ENCODE results near the gene ELAVL1. TPM values are rescaled to one million over a fixed set of nuclear protein-coding genes. Genes with fewer than 3 reads are reported as not detected.

Gene ELAVL1
- total RNA-seq, 2 experiments from 2014 or later: 161 to 164 TPM

DNA sequence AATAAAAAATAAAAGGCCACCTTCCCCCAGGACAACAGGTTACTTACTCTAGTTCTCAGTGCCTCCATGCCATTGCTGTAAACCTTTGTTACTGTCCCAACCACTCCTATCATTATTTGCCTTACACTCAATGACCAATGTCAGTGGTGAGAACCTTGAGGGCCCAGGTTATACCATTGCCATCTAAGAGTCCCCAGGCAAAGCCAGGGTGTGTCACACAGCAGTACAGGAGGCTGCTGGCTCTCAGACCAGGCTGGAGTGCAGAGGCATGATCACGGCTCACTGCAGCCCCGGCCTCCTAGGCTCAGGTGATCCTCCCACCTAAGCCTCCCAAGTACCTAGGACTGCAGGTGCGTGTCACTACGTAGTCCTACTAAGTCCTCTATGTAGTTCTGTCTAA, 6.1 kb downstream of the ELAVL1 start:
- ATAC-seq (no peak), DNase-seq (no peak)
- Mint-ChIP-seq H3K27ac (no peak overlapping the region), H3K4me1 (ENCODE audit: low read depth) (peaks cover 65% of the 10 kb centered on the region), H3K9me3 (no peaks in the 10 kb centered on the region), H3K4me3 (no peak overlapping the region), H3K36me3 (ENCODE audit: low read depth) (peaks cover 16% of the 10 kb centered on the region), H3K27me3 (no peaks in the 10 kb centered on the region)
- POLR2A ChIA-PET: interaction anchor here (1.5 kb wide), 1 partner anchor 29 kb away, joined by 5 read pairs; no protein-coding TSS in a partner anchor
- CTCF ChIA-PET: interaction anchor here (1.3 kb wide), 1 partner anchor 29 kb away, joined by 3 read pairs; no protein-coding TSS in a partner anchor
- intact Hi-C loops (cut with micrococcal nuclease): no loop called here
- TF ChIP-seq, protein P1, sequence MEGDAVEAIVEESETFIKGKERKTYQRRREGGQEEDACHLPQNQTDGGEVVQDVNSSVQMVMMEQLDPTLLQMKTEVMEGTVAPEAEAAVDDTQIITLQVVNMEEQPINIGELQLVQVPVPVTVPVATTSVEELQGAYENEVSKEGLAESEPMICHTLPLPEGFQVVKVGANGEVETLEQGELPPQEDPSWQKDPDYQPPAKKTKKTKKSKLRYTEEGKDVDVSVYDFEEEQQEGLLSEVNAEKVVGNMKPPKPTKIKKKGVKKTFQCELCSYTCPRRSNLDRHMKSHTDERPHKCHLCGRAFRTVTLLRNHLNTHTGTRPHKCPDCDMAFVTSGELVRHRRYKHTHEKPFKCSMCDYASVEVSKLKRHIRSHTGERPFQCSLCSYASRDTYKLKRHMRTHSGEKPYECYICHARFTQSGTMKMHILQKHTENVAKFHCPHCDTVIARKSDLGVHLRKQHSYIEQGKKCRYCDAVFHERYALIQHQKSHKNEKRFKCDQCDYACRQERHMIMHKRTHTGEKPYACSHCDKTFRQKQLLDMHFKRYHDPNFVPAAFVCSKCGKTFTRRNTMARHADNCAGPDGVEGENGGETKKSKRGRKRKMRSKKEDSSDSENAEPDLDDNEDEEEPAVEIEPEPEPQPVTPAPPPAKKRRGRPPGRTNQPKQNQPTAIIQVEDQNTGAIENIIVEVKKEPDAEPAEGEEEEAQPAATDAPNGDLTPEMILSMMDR (IDR thresholded peaks at IDR 0.05): no peak

GRCh38 chr19:7997809-7998480, 7.5 kb downstream of the ELAVL1 start:
- Mint-ChIP-seq H3K27ac (no peak overlapping the region), H3K36me3 (ENCODE audit: low read depth) (peaks cover 14% of the 10 kb centered on the region), H3K27me3 (no peaks in the 10 kb centered on the region), H3K4me1 (ENCODE audit: low read depth) (peaks cover 65% of the 10 kb centered on the region), H3K9me3 (no peaks in the 10 kb centered on the region), H3K4me3 (no peak overlapping the region)
- POLR2A ChIA-PET: interaction anchor here (0.6 to 1.5 kb wide), 2 partner anchors 27 to 217 kb away, joined by 3 to 5 read pairs; no protein-coding TSS in a partner anchor
- DNase-seq (no peak), ATAC-seq (no peak)
- intact Hi-C loops (cut with micrococcal nuclease): no loop called here
- TF ChIP-seq, protein P1 (IDR thresholded peaks at IDR 0.05): no peak
- CTCF ChIA-PET: interaction anchor here (1.4 kb wide), 1 partner anchor 54 kb away, joined by 6 read pairs; the partner anchor contains the start of gene TIMM44

DNA sequence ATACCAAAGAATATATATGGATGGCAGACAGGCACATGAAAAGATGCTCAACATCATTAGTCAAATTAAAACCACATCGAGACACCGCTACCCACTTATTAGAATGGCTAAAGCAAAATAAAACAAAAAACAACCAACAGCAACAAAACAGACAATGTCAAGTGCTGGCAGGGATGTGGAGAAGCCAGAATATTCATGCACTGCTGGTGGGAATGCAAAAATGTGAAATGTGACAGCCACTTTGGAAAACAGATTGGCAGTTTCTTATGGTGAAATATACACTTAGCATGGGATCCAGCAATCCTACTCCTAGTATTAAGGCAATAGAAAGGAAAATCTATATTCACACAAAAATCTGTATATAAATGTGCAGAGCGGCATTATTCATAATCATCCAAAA, 8.6 kb downstream of the ELAVL1 start:
- H3K36me3 Mint-ChIP-seq (ENCODE audit: low read depth): peaks cover 9% of the 10 kb centered on the region
- no peak overlapping the region for H3K27ac Mint-ChIP-seq
- H3K9me3 Mint-ChIP-seq: no peaks in the 10 kb centered on the region
- TF ChIP-seq, protein P1 (IDR thresholded peaks at IDR 0.05): no peak
- CTCF ChIA-PET: interaction anchor here (1.1 kb wide), 1 partner anchor 11 kb away, joined by 5 read pairs; no protein-coding TSS in a partner anchor
- POLR2A ChIA-PET: no interaction called here
- ATAC-seq: no peak
- no peak overlapping the region for H3K4me3 Mint-ChIP-seq
- intact Hi-C loops (cut with micrococcal nuclease): no loop called here
- DNase-seq: no peak
- no peaks in the 10 kb centered on the region for H3K27me3 Mint-ChIP-seq
- peaks cover 55% of the 10 kb centered on the region for H3K4me1 Mint-ChIP-seq (ENCODE audit: low read depth)

- CTCF ChIA-PET: interaction anchor here (1.1 to 1.3 kb wide), 2 partner anchors 12 to 51 kb away, joined by 5 read pairs; no protein-coding TSS in a partner anchor
- DNase-seq (no peak), ATAC-seq (no peak)
- no peak overlapping the region for H3K27ac Mint-ChIP-seq
- H3K36me3 Mint-ChIP-seq (ENCODE audit: low read depth): peaks cover 13% of the 10 kb centered on the region
- no peaks in the 10 kb centered on the region for H3K9me3 Mint-ChIP-seq
- no peaks in the 10 kb centered on the region for H3K27me3 Mint-ChIP-seq
- intact Hi-C loops (cut with micrococcal nuclease): no loop called here
- TF ChIP-seq, protein P1 (IDR thresholded peaks at IDR 0.05): no peak
- POLR2A ChIA-PET: interaction anchor here (0.6 to 1.8 kb wide), 3 partner anchors 10 to 363 kb away, joined by 3 to 6 read pairs (median 3); partner anchors contain the start of gene ELAVL1
- H3K4me3 Mint-ChIP-seq: no peak overlapping the region
- H3K4me1 Mint-ChIP-seq (ENCODE audit: low read depth): peaks cover 46% of the 10 kb centered on the region
Observed at GRCh38 chr19:7995810-7996158, 9.7 kb downstream of the ELAVL1 start.
